Measurements from ENCODE around the gene TMEM175.

- TF ChIP-seq CTCF (IDR thresholded peaks at IDR 0.05) = no peak
- no peak for TF ChIP-seq POLR2AphosphoS5 (IDR thresholded peaks at IDR 0.05; ENCODE audit: low read depth, low read length)
- no peak for TF ChIP-seq FOXM1 (IDR thresholded peaks at IDR 0.05; ENCODE audit: low read depth)
- TF ChIP-seq TCF12 (IDR thresholded peaks at IDR 0.05) = no peak
- no peak for TF ChIP-seq EZH2phosphoT487 (IDR thresholded peaks at IDR 0.05; ENCODE audit: borderline replicate concordance, low read depth)
- no peak for TF ChIP-seq EP300 (IDR thresholded peaks at IDR 0.05; ENCODE audit: borderline replicate concordance in 1 of 2, low read depth in 1 of 2, low read length in 1 of 2)
- TF ChIP-seq YY1 (IDR thresholded peaks at IDR 0.05; ENCODE audit: low read depth) = no peak
These were observed 36.0 kb upstream of the TMEM175 start for GRCh38 chr4:896216-896615.

Measured in SK-N-SH (cell line).